ENCODE results near the gene MRPL33.

Gene MRPL33

GRCh38 chr2:27752551-27753237 is 18.8 kb upstream of the MRPL33 start:
- Histone ChIP-seq H3K27me3 (replicated peaks in 2 of 5; ENCODE audit: control insufficient read depth in 4 of 5, insufficient read depth in 5 of 5, low read length in 4 of 5) (peaks cover 0 to 2% (median 0%) of the 10 kb centered on the region in 5 experiments), H3K4me1 (ENCODE audit: control extremely low read depth in 1 of 4, control insufficient read depth in 4 of 4, insufficient read depth in 4 of 4, low read length in 3 of 4) (peaks cover 0 to 12% (median 0%) of the 10 kb centered on the region in 4 experiments), H3K27ac (ENCODE audit: insufficient read depth in 1 of 2, low read depth in 1 of 2, low read length in 2 of 2, poor library complexity in 1 of 2, severe bottlenecking in 2 of 2) (no peak overlapping the region), H3K4me3 (ENCODE audit: control insufficient read depth in 1 of 7, extremely low read depth in 1 of 7, insufficient read depth in 4 of 7, low read depth in 2 of 7, low read length in 6 of 7) (no peak overlapping the region), H3K9me3 (ENCODE audit: control extremely low read depth in 1 of 5, control insufficient read depth in 4 of 5, insufficient read depth in 2 of 5, low read depth in 1 of 5, low read length in 4 of 5) (peaks cover 0 to 14% (median 10%) of the 10 kb centered on the region in 5 experiments), H3K36me3 (ENCODE audit: control insufficient read depth in 4 of 4, insufficient read depth in 4 of 4, low read length in 3 of 4) (no peaks in the 10 kb centered on the region)
- WGBS (ENCODE audit: insufficient coverage), result 97% methylated on average over 13 of the region's 16 CpGs
- ChIA-PET POLR2A (no interaction called here), CTCF (interaction anchor here (1.2 to 2.4 kb wide), 3 partner anchors 15 to 696 kb away, joined by 4 to 7 read pairs (median 4); no protein-coding TSS in a partner anchor)
- DNase-seq, result no peak

DNA sequence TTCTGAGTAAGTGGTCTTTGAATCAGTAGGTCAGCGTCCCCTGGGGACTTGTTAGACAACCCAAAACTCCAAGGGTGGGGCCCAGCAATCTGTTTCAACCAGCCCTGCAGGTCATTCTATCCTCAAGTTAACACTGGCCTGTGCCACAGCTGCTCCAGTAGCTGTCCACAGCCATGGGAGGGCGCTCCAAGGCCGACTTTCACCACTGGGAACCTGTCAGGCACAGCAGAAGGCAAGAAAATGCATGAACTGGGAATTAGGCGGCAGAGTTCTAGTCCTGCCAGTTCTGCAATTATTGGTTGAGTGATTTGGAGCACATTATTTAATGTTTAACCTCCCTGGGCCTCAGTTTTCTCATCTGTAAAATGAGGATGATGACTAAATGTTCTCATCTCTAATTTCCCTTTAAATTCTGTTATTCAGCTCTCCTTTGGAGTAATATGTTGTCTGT is 17.4 kb upstream of the MRPL33 start:
- Histone ChIP-seq H3K9me3 (ENCODE audit: control extremely low read depth in 1 of 5, control insufficient read depth in 4 of 5, insufficient read depth in 2 of 5, low read depth in 1 of 5, low read length in 4 of 5) (peaks cover 0 to 6% (median 2%) of the 10 kb centered on the region in 5 experiments), H3K4me3 (ENCODE audit: control insufficient read depth in 1 of 7, extremely low read depth in 1 of 7, insufficient read depth in 4 of 7, low read depth in 2 of 7, low read length in 6 of 7) (no peak overlapping the region), H3K4me1 (ENCODE audit: control extremely low read depth in 1 of 4, control insufficient read depth in 4 of 4, insufficient read depth in 4 of 4, low read length in 3 of 4) (peaks cover 0 to 12% (median 0%) of the 10 kb centered on the region in 4 experiments), H3K36me3 (ENCODE audit: control insufficient read depth in 4 of 4, insufficient read depth in 4 of 4, low read length in 3 of 4) (no peaks in the 10 kb centered on the region), H3K27me3 (replicated peaks in 2 of 5; ENCODE audit: control insufficient read depth in 4 of 5, insufficient read depth in 5 of 5, low read length in 4 of 5) (no peaks in the 10 kb centered on the region), H3K27ac (ENCODE audit: insufficient read depth in 1 of 2, low read depth in 1 of 2, low read length in 2 of 2, poor library complexity in 1 of 2, severe bottlenecking in 2 of 2) (no peak overlapping the region)
- 28% methylated on average over 4 of the region's 4 CpGs for WGBS (ENCODE audit: insufficient coverage)
- peak; percentile 68 to 80 (median 76) for DNase-seq
- ChIA-PET CTCF (interaction anchor here (0.8 to 2.4 kb wide), 13 partner anchors 11 to 701 kb away, joined by 3 to 7 read pairs (median 4); no protein-coding TSS in a partner anchor), POLR2A (interaction anchor here (0.6 to 0.9 kb wide), 3 partner anchors 639 to 643 kb away, joined by 3 to 6 read pairs (median 4); partner anchors contain the start of gene FOSL2)

- no peak overlapping the region for H3K4me3 ChIP-seq (ENCODE audit: control insufficient read depth in 1 of 7, extremely low read depth in 1 of 7, insufficient read depth in 4 of 7, low read depth in 2 of 7, low read length in 6 of 7)
- WGBS (ENCODE audit: insufficient coverage), result 94% methylated on average over 4 of the region's 5 CpGs
- no peak for DNase-seq
- ChIA-PET CTCF (interaction anchor here (0.7 to 2.4 kb wide), 13 partner anchors 12 to 700 kb away, joined by 3 to 7 read pairs (median 4); no protein-coding TSS in a partner anchor), POLR2A (interaction anchor here (0.6 kb wide), 1 partner anchor 642 kb away, joined by 6 read pairs; no protein-coding TSS in a partner anchor)
- H3K9me3 ChIP-seq (ENCODE audit: control extremely low read depth in 1 of 5, control insufficient read depth in 4 of 5, insufficient read depth in 2 of 5, low read depth in 1 of 5, low read length in 4 of 5), result no peaks in the 10 kb centered on the region
- peaks cover 0 to 12% (median 0%) of the 10 kb centered on the region in 4 experiments for H3K4me1 ChIP-seq (ENCODE audit: control extremely low read depth in 1 of 4, control insufficient read depth in 4 of 4, insufficient read depth in 4 of 4, low read length in 3 of 4)
- H3K27me3 ChIP-seq (replicated peaks in 2 of 5; ENCODE audit: control insufficient read depth in 4 of 5, insufficient read depth in 5 of 5, low read length in 4 of 5), result no peaks in the 10 kb centered on the region
- no peak overlapping the region for H3K27ac ChIP-seq (ENCODE audit: insufficient read depth in 1 of 2, low read depth in 1 of 2, low read length in 2 of 2, poor library complexity in 1 of 2, severe bottlenecking in 2 of 2)
- no peaks in the 10 kb centered on the region for H3K36me3 ChIP-seq (ENCODE audit: control insufficient read depth in 4 of 4, insufficient read depth in 4 of 4, low read length in 3 of 4)
Observed at GRCh38 chr2:27754831-27755230, 16.7 kb upstream of the MRPL33 start.

- POLR2A ChIA-PET, result no interaction called here
- H3K4me3 ChIP-seq (ENCODE audit: control insufficient read depth in 1 of 7, extremely low read depth in 1 of 7, insufficient read depth in 4 of 7, low read depth in 2 of 7, low read length in 6 of 7), result no peak overlapping the region
- H3K4me1 ChIP-seq (ENCODE audit: control extremely low read depth in 1 of 4, control insufficient read depth in 4 of 4, insufficient read depth in 4 of 4, low read length in 3 of 4), result peaks cover 0 to 12% (median 0%) of the 10 kb centered on the region in 4 experiments
- no peaks in the 10 kb centered on the region for H3K36me3 ChIP-seq (ENCODE audit: control insufficient read depth in 4 of 4, insufficient read depth in 4 of 4, low read length in 3 of 4)
- no peaks in the 10 kb centered on the region for H3K27me3 ChIP-seq (replicated peaks in 2 of 5; ENCODE audit: control insufficient read depth in 4 of 5, insufficient read depth in 5 of 5, low read length in 4 of 5)
- H3K9me3 ChIP-seq (ENCODE audit: control extremely low read depth in 1 of 5, control insufficient read depth in 4 of 5, insufficient read depth in 2 of 5, low read depth in 1 of 5, low read length in 4 of 5), result no peaks in the 10 kb centered on the region
- 94% methylated on average over 3 of the region's 3 CpGs for WGBS (ENCODE audit: insufficient coverage)
- CTCF ChIA-PET, result interaction anchor here (0.6 to 2.2 kb wide), 2 partner anchors 598 to 629 kb away, joined by 3 to 4 read pairs; no protein-coding TSS in a partner anchor
- H3K27ac ChIP-seq (ENCODE audit: insufficient read depth in 1 of 2, low read depth in 1 of 2, low read length in 2 of 2, poor library complexity in 1 of 2, severe bottlenecking in 2 of 2), result no peak overlapping the region
- DNase-seq, result no peak
Observed at GRCh38 chr2:27756091-27756490, 15.4 kb upstream of the MRPL33 start.

GRCh38 chr2:27756544-27757498 is 14.7 kb upstream of the MRPL33 start:
- no peaks in the 10 kb centered on the region for H3K27me3 ChIP-seq (replicated peaks in 2 of 5; ENCODE audit: control insufficient read depth in 4 of 5, insufficient read depth in 5 of 5, low read length in 4 of 5)
- no peak overlapping the region for H3K27ac ChIP-seq (ENCODE audit: insufficient read depth in 1 of 2, low read depth in 1 of 2, low read length in 2 of 2, poor library complexity in 1 of 2, severe bottlenecking in 2 of 2)
- DNase-seq, result peak in 2 of 3 donors; percentile 25 to 37
- 74% methylated on average over 6 of the region's 8 CpGs for WGBS (ENCODE audit: insufficient coverage)
- no peaks in the 10 kb centered on the region for H3K36me3 ChIP-seq (ENCODE audit: control insufficient read depth in 4 of 4, insufficient read depth in 4 of 4, low read length in 3 of 4)
- H3K4me3 ChIP-seq (ENCODE audit: control insufficient read depth in 1 of 7, extremely low read depth in 1 of 7, insufficient read depth in 4 of 7, low read depth in 2 of 7, low read length in 6 of 7), result no peak overlapping the region
- no peaks in the 10 kb centered on the region for H3K9me3 ChIP-seq (ENCODE audit: control extremely low read depth in 1 of 5, control insufficient read depth in 4 of 5, insufficient read depth in 2 of 5, low read depth in 1 of 5, low read length in 4 of 5)
- peaks cover 0 to 12% (median 0%) of the 10 kb centered on the region in 4 experiments for H3K4me1 ChIP-seq (ENCODE audit: control extremely low read depth in 1 of 4, control insufficient read depth in 4 of 4, insufficient read depth in 4 of 4, low read length in 3 of 4)
- ChIA-PET CTCF (interaction anchor here (0.6 kb wide), 1 partner anchor 628 kb away, joined by 3 read pairs; no protein-coding TSS in a partner anchor), POLR2A (no interaction called here)

DNA sequence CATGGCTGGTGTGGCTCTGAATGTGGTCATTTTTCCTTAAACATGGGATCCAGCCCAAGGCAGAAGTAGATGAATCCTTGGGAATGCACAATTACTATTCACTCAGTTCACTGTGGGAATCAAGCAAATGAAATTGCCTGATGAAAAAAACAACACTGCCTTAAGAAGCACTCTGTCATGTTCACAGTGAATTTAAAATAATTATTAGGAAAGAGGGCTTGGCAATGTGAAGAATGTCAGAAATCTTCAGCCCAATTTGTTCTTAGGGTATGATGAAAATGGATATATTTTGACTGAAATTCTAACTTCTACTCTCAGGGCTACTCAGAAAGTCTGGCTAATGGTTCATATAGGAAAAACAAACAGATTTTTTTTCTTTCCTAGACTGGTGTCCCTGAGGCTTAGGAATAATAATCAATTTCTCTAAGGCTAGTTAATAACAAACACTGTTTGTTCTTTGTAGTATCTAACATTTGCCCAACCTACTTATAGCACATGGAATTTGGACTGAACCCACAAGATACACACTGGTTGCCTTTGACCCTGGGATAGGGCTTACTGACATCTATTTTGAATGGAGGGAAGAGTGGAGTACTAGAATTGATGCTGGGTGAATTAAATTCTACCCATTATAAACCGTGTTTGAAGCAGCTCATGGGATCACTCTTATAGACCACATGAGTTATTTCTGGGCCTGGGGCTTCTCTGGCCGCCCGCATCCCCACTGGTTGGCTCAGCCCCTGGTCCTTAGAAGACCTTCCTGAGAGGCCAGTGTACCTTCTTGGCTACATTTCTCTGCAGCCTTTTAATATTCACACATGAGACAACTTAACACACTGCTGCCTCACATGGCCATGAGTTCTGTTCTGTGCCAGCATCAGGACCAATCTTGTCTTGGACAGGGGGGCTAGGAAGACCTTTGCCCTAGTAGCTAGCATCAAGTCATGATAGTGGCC is 8.3 kb upstream of the MRPL33 start:
- Histone ChIP-seq H3K9me3 (ENCODE audit: control extremely low read depth in 1 of 5, control insufficient read depth in 4 of 5, insufficient read depth in 2 of 5, low read depth in 1 of 5, low read length in 4 of 5) (no peaks in the 10 kb centered on the region), H3K27me3 (replicated peaks in 2 of 5; ENCODE audit: control insufficient read depth in 4 of 5, insufficient read depth in 5 of 5, low read length in 4 of 5) (no peaks in the 10 kb centered on the region), H3K4me3 (ENCODE audit: control insufficient read depth in 1 of 7, extremely low read depth in 1 of 7, insufficient read depth in 4 of 7, low read depth in 2 of 7, low read length in 6 of 7) (no peak overlapping the region), H3K4me1 (ENCODE audit: control extremely low read depth in 1 of 4, control insufficient read depth in 4 of 4, insufficient read depth in 4 of 4, low read length in 3 of 4) (peaks cover 0 to 8% (median 2%) of the 10 kb centered on the region in 4 experiments), H3K27ac (ENCODE audit: insufficient read depth in 1 of 2, low read depth in 1 of 2, low read length in 2 of 2, poor library complexity in 1 of 2, severe bottlenecking in 2 of 2) (no peak overlapping the region), H3K36me3 (ENCODE audit: control insufficient read depth in 4 of 4, insufficient read depth in 4 of 4, low read length in 3 of 4) (no peaks in the 10 kb centered on the region)
- POLR2A ChIA-PET, result no interaction called here
- CTCF ChIA-PET, result no interaction called here
- no peak for DNase-seq
- WGBS (ENCODE audit: insufficient coverage), result 96% methylated on average over 3 of the region's 3 CpGs

Data from common myeloid progenitor, CD34-positive (primary cell).